ENCODE measurements around the gene EEF2. TPM values are rescaled to one million over a fixed set of nuclear protein-coding genes. Genes with fewer than 3 reads are reported as not detected.

Gene EEF2
- total RNA-seq, 2 donors from 2014 or later = 1,974 to 1,998 TPM

DNA sequence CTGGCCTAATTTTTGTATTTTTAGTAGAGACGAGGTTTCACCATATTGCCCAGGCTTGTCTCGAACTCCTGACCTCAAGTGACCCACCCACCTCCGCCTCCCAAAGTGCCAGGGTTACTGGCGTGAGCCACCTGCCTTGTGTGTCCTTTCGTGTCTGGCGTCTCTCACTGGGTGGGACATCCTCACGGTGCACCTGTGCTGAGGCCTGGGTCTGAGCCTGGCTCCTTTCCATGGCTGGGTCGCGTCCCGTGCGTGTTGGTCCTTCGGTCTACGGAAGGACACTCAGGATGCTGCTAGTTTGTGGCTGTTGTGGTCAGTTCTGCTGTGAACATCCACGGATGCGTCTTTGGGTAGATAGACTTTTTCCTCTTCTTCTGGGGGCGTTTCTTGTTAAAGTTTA, 41.9 kb upstream of the EEF2 start:
- intact Hi-C loops (cut with DNase I) = no loop called here
- peaks cover 0 to 7% of the 10 kb centered on the region in 2 donors for H3K36me3 ChIP-seq
- WGBS = 88% methylated on average over 16 of the region's 16 CpGs
- H3K27me3 ChIP-seq (replicated peaks; ENCODE audit: insufficient read depth) = no peaks in the 10 kb centered on the region
- TF ChIP-seq POLR2A (IDR thresholded peaks at IDR 0.05) = no peak
- no peak for DNase-seq (ENCODE audit: low spot score)
- H3K9me3 ChIP-seq = no peaks in the 10 kb centered on the region
- H3K27ac ChIP-seq = no peak overlapping the region
- no peak overlapping the region for H3K4me3 ChIP-seq
- no peaks in the 10 kb centered on the region for H3K4me1 ChIP-seq (replicated peaks)

DNA sequence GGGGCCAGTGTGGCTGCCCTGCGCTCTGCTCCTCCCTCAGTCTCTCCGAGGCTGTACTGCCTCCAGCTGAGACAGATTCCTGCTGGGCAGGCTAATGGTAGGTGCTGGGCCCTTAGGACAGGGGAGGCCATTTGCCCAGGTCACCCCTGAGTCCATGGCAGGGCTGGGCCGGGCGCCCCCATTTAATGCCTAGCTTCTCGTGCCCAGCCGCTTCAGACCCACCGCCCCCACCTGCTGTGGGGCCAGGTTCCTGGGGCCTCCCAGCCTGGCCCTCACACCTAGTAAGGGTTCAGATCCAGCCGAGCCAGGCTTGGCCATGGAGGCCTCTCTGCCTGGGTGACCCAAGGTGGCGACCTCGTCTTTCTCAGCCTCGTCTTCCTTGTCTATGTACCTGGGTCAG, 40.1 kb upstream of the EEF2 start:
- WGBS = 78% methylated on average over 11 of the region's 11 CpGs
- Histone ChIP-seq H3K27ac (no peak overlapping the region), H3K4me3 (no peak overlapping the region), H3K4me1 (replicated peaks) (peaks cover 4% of the 10 kb centered on the region), H3K36me3 (peaks cover 0 to 7% of the 10 kb centered on the region in 2 donors), H3K27me3 (replicated peaks; ENCODE audit: insufficient read depth) (no peaks in the 10 kb centered on the region), H3K9me3 (no peaks in the 10 kb centered on the region)
- intact Hi-C loops (cut with DNase I) = no loop called here
- no peak for TF ChIP-seq POLR2A (IDR thresholded peaks at IDR 0.05)
- TF ChIP-seq, protein P1, sequence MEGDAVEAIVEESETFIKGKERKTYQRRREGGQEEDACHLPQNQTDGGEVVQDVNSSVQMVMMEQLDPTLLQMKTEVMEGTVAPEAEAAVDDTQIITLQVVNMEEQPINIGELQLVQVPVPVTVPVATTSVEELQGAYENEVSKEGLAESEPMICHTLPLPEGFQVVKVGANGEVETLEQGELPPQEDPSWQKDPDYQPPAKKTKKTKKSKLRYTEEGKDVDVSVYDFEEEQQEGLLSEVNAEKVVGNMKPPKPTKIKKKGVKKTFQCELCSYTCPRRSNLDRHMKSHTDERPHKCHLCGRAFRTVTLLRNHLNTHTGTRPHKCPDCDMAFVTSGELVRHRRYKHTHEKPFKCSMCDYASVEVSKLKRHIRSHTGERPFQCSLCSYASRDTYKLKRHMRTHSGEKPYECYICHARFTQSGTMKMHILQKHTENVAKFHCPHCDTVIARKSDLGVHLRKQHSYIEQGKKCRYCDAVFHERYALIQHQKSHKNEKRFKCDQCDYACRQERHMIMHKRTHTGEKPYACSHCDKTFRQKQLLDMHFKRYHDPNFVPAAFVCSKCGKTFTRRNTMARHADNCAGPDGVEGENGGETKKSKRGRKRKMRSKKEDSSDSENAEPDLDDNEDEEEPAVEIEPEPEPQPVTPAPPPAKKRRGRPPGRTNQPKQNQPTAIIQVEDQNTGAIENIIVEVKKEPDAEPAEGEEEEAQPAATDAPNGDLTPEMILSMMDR (IDR thresholded peaks at IDR 0.05) = no peak
- no peak for TF ChIP-seq POLR2AphosphoS5 (IDR thresholded peaks at IDR 0.05)
- no peak for DNase-seq (ENCODE audit: low spot score)

DNA sequence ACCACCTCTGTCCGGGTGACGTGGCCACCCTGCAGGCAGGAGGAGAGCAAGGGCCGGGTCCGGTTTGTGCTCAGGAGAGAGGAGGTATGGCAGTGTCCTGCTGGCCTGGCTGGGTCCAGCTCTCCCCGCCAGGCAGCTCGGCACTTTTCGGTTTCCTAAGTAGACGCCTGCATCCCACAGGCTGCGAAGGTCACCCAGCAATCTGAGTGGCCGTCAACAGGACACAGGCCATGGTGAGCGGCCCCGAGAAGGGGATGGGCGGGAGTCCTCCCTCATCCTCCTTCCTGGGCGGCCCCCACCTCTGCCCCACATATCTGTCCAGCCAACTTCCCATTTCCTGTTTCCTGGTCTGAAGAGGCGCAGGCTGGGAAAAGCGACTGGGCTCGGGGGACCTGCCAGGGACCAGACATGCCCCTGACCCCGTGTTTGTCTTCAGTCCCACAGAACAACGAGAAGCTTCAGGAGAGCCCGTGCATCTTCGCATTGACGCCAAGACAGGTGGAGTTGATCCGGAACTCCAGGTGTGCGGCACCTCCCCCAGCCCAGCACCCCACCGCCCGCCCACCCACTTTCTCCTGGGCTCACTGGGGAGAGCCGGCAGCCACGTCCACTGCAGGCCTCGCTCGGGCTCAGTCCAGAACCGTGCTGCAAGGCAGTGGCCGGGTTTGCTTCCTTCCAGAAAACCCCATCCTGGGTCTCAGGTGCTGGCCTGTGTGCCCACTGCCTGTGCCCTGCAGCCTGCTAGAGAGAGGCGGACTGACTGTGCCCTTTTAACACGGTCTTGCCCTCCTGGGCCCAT, 38.5 kb upstream of the EEF2 start:
- intact Hi-C loops (cut with DNase I) = no loop called here
- Histone ChIP-seq H3K4me1 (replicated peaks) (peaks cover 8% of the 10 kb centered on the region), H3K36me3 (peaks cover 0 to 6% of the 10 kb centered on the region in 2 donors), H3K27ac (no peak overlapping the region), H3K27me3 (replicated peaks; ENCODE audit: insufficient read depth) (no peaks in the 10 kb centered on the region), H3K9me3 (no peaks in the 10 kb centered on the region), H3K4me3 (no peak overlapping the region)
- 88% methylated on average over 32 of the region's 34 CpGs for WGBS
- no peak for DNase-seq (ENCODE audit: low spot score)
- TF ChIP-seq, protein P1 (IDR thresholded peaks at IDR 0.05) = no peak
- TF ChIP-seq POLR2AphosphoS5 (IDR thresholded peaks at IDR 0.05) = no peak

DNA sequence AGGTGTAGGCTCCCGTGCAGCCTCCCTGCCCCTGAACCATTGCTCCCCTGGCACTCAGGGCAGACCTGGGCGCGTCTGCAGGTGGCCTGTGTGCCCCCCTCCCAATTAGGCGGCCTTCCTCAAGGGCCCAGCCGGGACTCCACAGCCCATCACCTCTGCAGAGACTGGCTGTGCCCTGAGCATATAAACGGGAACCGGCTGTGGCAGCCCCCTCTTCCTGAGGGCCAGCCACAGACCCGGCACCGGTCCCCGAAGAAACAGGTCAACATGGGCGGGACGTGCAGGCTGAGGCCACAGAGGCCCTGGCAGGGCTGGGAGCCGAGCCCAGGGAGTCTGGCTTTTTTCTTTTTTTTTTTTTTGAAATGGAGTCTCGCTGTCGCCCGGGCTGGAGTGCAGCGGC, 34.3 kb upstream of the EEF2 start:
- peak overlapping the region in 1 of 2 donors; percentile 22 for H3K27ac ChIP-seq
- TF ChIP-seq POLR2A (IDR thresholded peaks at IDR 0.05) = no peak
- TF ChIP-seq, protein P1 (IDR thresholded peaks at IDR 0.05) = no peak
- TF ChIP-seq POLR2AphosphoS5 (IDR thresholded peaks at IDR 0.05) = no peak

DNA sequence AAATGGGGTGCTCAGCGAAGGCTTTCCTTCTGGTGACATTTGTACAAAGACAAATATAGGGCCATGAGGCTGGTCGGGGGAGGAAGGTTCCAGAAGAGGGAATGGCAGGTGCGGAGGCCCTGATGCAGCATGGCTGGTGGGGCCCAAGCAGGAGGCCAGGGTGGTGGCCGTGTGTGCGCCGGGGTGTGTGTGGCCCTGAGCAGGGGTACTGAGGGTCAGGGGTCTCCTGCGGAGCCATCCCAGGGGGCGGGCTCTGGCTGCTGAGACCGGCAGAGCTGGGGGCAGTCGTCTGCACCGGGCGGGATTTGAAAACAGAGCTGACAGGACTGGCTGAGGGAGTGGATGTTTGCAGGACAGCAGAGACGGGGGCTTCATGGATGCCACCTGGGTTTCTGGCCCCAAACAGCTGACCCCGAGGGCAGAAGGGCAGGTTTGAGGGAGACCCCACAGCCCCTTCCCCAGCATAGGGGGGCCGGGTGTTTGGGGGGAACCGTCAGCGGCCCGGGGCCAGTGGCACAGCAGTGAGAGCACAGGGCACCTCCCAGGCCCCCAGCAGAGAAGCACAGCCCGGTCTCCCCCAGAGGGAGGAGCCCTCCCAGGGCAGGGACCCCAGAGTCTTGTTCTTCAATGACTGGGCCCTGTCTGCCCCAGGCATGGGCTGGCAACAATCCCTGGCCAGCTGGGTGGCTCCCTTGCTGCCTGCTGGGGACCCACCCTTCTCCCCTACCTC, 33.7 kb upstream of the EEF2 start:
- H3K27me3 ChIP-seq (replicated peaks; ENCODE audit: insufficient read depth) = no peaks in the 10 kb centered on the region
- no peaks in the 10 kb centered on the region for H3K9me3 ChIP-seq
- H3K36me3 ChIP-seq = peaks cover 0 to 2% of the 10 kb centered on the region in 2 donors
- no peak for DNase-seq (ENCODE audit: low spot score)
- TF ChIP-seq, protein P1 (IDR thresholded peaks at IDR 0.05) = no peak
- no peak for TF ChIP-seq POLR2A (IDR thresholded peaks at IDR 0.05)
- intact Hi-C loops (cut with DNase I) = no loop called here
- H3K27ac ChIP-seq = peak overlapping the region in 1 of 2 donors; percentile 22
- WGBS = 85% methylated on average over 19 of the region's 19 CpGs
- H3K4me1 ChIP-seq (replicated peaks) = peaks cover 16% of the 10 kb centered on the region
- no peak overlapping the region for H3K4me3 ChIP-seq

More for the DNA sequence above, 34.3 kb upstream of the EEF2 start:
- 17% methylated on average over 16 of the region's 17 CpGs for WGBS
- Histone ChIP-seq H3K4me3 (no peak overlapping the region), H3K9me3 (no peaks in the 10 kb centered on the region), H3K27me3 (replicated peaks; ENCODE audit: insufficient read depth) (no peaks in the 10 kb centered on the region), H3K36me3 (no peaks in the 10 kb centered on the region), H3K4me1 (replicated peaks) (peaks cover 16% of the 10 kb centered on the region)
- DNase-seq (ENCODE audit: low spot score) = peak; percentile 39
- intact Hi-C loops (cut with DNase I) = no loop called here
